OCI-M2 (cell line): Measurements from ENCODE around the gene CEP104.

Source experiments
- DNase-seq: peaks from one replicate; lab custom pipeline; 2025; ENCODE audit not compliant: unreplicated experiment; lab: John Stamatoyannopoulos, UW

Gene CEP104

DNA sequence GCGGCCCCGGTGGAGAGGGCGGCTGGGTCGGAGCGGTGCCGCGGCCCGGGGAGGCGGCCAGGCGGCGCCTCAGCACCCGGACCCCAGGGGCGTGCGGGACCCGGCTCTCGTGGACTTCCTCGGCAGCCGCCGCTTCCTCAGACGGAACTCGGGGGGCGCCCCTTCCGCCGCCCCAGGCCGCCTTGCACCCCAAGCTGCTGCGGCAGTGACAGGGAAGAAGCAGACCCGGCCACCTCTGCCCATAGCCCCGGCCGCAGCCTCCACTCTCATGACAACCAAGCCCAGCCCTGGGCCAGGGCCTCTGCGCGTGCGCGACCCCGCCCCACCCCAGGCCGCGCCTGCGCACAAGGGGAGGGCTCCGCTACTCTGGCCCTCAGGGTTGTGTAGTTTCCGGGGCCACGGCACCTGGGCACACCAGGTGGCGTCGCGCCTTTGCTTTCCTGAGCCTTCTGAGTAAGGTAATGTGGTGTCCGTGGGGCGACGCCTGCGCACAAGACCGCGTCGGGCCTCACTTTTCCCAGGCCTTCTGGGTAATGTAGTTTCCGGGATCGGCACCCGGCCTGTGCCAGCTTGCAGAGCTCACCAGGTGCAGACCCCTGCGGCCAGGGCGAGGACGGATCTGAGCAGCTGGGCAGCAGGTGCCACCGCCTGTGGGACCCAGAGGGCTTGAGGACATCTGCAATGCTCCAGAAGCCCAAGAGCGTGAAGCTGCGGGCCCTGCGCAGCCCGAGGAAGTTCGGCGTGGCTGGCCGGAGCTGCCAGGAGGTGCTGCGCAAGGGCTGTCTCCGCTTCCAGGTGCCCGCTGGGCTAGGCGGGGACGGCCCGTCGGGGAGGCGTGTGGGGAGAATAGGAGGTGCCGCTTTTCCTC lies at the start of gene CEP104, which contains the start of gene DFFB:
Gene CEP104 (minus strand): TSS at position 289 of the 868 bp plus-strand sequence. CDS start 4,804 bp downstream, outside the sequence.
Gene DFFB (plus strand): TSS at position 554 of the 868 bp plus-strand sequence. CDS start 128 bp downstream, at position 682.
- peak; percentile 27 for DNase-seq

DNA sequence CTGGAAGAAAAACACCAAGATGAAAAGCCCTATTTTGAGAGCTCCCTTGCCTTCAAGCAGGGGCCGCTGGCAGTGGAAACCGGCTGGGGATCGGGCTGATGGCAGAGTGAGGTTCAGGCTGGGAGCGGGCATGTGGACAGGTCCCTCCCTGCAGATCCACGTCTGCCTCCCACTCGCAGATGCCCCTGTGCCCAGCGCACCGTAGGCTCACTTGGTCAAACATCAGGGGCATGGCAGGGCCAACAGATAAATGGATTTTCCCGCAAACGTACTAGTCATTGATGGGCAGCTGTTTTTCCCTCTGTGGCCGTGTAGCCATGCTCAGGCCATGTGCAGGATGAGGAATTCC lies 49.6 kb upstream of the CEP104 start:
- DNase-seq = no peak

DNA sequence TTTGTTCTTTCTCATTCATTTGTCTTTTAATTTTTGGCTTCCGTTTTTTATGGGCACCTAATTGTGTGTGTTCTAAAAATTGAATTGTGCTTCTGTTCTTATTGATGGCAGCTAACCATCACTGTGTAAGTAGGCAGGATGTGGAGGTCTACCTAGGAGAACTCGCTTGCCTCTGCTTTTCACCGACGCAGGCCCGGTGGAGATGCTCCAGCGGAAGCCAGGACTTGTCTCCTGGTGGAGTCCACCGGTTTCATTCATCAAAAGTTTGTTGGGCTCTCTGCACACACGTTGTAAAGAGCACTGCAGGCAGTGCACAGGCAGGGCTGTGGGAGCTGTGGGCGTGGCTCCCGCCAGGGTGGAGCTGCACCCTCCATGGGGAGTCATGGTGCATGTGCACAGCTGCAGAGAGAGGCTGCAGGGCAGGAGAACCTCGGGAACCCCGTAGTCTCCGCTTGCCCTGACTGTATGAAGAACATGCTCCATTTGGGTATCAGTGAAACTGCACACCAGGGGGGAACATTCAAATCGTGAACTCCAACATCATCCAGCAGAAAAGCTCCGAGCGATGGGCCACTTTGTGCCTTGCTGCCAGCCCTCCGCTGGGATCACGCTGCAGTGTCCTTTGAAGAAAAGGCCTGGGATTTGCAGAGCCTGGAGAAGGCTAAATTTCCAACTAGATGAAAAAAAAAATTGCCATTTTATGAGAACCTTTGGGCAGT lies 49.1 kb upstream of the CEP104 start:
- no peak for DNase-seq

DNA sequence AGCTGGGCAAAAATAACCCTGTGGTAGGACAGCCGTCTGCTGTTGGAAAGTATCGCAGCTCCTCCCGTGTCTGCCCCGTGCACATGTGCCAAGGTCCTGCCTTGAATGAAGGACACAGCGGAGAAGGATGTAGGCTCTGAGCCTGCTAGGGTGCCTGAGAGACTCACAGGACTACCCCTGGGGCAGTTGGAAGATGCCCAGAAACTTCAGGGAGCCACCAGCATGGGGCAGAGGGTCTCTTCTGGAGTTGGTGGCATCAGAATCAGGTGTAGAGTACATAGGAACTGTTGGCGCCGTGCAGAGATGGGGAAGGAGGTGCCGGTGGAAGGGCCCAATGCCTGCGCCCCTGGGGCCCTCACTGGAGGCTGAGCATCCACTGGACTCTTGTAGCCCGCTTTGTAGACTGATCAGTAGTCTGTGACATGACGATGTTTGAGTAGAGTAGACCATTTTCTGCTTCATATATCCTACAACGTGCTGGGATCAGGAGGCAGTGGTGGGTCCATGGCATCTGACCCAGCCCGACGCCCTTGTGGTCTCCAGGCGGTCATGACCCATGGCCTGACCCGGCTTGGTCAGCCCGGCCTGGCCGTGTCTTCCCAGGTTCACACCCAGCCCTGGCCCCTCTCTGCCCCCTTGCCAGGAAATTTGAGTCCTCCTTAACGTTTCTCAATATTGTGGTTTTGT lies 48.4 kb upstream of the CEP104 start:
- no peak for DNase-seq

DNA sequence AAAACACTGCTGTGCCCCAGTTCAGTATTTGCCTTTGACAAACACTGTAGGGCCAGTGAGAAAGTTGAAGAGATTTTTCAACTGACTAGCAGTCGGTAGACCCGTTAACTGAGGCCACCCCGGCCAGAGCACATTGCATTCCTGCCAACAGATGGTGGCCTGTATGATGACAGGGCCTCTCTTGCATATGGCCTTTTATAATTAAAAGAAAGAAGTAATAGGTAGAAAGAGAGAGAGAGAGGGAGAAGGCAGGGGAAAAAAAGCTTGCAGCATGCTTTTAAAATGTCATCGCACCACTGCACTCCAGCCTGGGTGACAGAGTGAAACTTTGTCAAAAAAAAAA lies 47.8 kb upstream of the CEP104 start:
- no peak for DNase-seq

DNA sequence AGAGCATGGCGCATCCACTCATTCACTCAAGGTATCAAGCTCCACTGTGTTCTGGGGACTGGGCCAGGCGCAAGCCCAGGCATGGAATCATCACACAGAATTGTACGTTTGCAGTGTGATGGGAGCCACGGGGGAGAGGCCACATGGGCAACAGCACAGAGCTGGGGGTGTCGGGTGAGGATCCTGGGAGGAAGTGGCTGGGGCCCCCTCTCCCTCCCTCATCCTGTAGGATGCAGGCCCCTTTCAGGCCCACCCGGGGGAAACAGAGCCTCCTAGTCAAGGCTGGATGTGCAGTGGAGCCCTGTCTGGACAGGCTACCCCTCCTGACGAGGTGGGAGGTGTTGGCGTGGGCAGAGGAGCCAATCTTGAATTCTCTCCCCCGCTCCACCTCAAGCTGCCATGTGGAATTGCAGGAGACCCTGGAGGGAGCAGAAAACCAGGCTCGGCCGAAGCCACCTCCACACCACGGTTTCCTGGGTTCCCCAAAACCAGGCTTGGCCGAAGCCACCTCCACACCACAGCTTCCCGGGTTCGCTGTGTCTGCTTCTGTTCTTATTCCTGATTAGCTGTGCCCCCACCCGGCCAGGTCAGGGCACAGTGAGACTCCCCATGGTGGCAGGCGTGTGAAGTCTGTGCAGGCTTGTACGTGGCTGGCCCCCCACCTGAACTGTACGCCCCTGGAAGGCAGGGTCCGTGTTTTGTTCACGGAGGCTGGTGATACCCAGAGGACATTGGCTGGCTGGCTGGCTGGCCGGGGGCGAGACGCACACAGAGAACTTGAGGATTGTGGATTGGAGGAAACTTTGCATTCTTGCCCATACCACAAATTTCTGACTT lies 47.2 kb upstream of the CEP104 start:
- no peak for DNase-seq

DNA sequence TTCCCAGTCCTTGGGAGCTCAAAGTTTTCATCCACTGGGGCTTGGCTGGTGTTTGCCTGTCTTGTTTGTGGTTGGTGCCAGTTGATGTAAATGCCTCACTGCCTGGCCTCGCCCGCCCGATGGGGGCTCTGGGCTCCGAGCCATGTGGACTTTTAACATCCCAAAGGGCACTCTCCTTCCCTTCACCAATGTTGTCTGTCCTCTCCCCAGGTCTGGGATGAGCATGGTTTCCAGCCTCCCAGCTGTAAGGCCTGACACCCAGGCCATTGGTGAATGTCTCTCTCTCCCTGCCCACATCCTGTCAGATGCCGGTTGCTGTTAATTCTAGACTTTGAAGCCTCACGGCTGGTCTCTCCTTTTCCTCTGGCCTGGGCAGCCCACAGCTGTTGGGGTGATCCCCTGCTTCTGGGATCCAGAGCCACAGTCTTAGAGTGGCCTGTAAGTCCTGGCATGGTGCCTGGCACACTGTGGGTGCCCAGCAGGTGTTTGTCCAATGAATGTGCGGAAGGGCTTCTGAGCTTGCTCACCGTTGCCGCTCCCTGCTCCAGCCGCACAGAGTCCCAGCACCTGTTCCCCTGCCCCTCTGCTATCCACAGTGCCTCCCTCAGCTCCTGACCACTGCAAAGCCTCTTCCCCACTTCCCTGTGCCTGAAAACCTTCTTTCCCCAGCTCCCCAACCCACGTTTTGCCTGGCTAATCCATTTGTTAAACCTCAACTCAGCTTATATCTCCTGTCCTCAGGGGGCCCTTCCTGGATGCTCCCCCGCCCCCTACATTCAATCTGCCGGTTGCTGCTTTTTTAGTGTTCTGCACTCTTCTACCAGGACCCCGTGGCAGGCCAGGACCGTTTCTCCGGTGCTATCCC lies 46.4 kb upstream of the CEP104 start:
- DNase-seq = no peak

DNA sequence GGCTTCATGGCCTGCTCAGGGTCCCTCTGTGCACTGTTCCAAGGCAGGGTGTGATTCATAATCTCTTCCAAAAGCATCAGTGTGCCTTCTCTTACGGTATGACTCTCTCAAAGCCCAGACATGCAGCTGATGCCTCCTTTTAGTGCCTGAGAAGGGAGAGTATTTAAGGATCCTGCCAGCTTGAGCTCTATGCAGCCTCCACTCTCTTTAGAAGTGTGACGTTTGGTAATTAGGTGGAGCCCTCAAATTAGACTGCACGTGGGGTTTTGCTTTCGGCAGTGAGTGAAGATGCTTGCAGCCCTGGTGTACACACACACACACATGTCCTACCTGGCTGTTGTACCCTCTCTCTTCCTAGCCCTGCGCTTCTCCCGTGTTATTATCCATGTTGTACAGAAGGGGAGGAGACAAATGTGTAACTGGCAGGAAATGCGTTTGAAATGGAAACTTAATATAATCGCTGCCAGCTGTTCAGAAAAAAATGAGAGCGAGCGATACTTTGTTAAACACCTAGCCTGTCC lies 45.6 kb upstream of the CEP104 start:
- DNase-seq = no peak

DNA sequence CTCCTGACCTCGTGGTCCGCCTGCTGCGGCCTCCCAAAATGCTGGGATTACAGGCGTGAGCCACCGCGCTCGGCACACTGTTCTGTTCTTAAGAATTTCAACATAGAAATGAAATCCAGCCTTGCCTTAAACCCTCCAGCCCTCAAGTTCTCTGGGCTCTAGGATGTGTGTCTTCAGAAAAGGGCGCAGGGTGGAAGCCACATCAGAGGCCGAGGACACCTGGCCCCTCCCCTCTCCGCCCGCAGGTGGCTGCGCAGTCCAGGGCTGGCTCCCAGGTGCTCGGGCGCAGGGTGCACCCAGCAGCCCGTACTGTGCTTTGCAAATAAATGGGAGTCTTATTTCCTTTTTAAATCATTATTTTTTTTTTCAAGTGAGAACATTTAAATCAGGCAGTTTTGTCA lies 45.1 kb upstream of the CEP104 start:
- no peak for DNase-seq

DNA sequence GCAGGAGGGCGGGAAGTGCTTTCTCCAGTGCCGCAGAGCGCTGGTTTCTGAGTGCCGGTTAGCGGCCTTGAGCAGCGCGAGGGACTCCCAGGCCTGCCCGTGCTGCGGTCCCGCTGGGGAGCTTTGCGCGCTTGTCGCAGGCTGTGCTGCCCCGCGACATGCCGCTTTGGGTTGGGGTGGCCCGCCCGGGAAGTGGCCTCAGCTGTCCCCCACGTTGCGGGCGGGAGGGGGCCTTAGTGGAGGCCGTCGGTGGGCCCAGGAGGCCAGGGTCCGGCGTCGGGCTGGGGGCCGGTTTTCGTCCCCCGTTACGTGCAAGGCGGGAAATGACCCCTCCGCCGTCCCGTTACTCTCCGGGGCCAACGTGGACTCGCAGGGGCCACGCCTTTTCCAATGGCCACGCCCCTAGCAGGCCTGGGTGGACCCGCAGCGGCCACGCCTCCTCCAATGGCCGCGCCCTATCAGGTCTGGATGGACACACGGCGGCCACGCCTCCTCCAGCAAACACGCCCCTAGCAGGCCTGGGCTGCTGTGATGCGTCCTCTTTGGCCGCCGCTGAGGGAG lies 44.0 kb upstream of the CEP104 start:
- DNase-seq = peak; percentile 19

DNA sequence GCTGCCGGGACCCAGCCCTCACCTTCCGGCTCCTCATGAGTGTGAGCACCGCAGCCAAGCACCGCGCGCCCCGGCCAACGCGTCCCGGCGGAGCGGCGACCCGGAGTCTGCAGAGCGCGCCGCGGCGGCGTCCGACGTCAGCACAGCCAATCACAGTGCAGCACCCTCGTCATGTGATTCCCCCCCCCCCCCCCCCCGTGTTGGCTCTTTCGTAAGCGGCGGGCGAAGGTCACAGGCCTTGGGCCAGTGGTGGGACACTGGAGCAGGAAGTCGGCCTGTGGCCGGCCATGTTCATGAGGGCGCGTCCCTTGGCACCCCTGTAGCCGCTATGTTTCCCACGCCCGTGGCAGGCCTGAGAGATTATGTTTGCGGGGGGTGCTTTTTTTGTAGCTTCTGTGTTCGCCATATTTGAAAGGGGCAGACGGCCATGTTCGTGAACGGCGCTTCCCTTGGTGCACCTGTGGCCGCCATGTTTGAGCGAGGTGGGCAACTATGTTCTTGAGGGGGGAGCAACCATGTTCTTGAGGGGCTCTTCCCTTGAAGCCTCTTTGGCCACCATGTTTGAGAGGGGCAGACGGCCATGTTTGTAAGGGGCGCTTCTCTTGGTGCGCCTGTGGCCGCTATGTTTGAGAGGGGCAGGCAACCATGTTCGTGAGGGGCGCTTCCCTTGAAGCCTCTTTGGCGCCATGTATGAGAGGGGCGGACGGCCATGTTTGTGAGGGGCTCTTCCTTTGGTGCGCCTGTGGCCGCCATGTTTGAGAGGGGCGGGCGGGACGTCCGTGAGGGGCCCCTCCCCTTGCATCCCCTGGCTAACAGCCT lies 43.3 kb upstream of the CEP104 start, which contains the start of gene C1orf174:
Gene C1orf174 (minus strand): TSS at position 123 of the 819 bp plus-strand sequence. CDS start 86 bp downstream, at position 37.
- DNase-seq = peak; percentile 86

DNA sequence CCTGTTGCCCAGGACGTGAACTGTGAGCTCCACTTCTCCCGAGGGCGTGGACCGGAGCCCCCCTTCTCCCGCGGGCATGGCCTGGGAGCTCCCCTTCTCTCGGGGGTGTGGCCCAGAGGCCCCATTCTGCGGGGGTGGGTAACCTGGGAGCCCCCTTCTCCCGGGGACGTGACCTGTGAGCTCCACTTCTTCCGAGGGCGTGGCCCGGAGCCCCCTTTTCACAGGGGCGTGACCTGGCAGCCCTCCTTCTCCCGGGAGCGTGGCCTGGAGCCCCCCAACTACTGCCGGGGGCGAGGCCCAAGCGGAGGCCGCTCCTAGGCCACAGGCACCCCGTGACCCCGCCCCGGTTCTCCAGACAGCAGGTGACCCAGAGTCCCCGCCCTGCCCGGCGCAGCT lies 42.7 kb upstream of the CEP104 start:
- DNase-seq = no peak

DNA sequence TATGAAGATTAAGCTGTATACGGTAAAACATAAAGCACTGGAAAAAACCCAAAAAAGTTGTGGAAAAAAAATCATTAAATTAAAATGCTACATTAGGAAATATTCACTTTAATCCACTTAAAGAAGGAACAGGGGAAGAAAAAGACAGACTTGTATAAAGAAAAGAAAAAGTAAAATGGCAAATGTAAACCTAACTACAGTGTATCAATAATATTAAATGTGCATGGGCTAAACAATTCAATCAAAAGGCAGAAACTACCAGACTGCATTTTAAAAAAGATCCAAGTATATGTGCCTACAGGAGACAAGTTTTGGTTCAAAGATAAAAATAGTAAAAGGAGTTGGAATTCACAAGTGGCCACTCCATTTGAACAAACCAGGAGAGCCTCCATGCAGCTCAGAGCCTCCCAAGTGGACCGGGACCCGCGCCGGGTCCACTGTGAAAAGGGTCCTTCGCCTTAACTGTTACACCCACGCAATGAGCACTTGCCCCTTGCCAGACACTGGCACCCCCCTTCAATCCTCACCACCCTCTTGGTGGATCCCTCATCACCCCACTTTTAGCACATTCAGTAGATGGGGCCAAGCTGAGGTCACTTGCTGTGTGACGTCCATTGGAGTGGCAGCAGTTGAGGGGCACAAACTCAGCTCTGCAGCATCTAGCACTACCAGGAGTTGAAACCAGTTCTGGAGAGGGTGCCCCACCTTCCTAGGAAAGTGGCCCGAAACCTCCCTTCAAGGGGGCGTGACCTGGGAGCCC lies 42.2 kb upstream of the CEP104 start:
- DNase-seq = no peak

DNA sequence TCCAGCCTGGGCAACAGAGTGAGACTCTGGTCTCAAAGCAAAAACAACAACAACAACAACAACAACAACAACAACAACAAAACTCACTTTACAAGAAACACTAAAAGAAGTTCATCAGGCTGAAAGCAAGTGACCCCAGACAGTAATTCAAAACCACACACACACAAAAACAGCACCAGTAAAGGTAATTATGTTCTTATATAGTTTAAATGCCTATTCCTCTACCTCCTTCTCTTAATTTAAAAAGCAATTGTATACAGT lies 41.4 kb upstream of the CEP104 start:
- no peak for DNase-seq

DNA sequence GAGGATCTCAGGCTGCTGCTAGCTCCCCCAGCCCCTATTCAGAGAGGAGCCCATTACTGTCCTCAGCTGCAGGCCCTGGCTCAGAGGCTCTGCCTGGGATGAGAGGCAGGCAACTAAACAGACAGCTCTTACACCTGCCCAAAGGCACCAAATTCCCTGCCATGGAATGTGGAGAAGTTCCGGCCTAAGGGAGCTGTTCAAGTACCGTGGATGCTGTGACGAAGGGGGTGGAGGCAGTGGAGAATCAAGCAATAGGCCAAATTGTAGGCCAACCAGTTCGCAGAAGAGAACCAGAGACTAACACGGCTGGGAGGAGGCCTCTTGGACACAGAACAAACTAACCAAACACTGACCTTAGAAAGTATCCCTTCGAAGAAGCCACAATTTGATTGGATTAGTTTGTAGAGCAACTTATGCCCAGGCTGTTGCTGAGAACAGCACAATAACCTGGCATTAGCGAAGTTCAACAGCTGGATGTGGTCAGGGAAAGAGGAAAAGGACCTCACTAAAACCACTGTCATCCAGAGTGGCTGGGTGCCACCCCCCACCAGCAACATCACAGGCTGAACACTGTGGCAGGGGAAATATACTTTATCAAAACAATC lies 39.5 kb upstream of the CEP104 start:
- DNase-seq = no peak

DNA sequence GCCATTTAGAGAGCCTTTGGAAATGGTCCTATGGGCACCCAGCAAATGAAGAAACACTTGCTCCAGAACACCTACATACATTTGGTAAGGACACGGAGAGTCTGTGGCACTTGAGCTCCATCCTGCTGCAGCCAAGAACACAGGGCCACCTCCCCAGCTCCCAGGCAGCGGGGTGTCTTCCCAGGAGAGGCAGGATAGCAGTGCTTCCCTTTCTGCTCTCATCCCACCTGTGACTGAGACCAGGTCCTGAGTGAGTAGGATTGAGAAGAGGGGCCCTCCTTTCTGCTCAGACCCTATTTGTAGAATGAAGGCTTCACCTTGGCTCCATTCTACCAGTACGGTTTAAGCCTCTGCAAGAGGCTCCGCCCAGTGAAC lies 38.9 kb upstream of the CEP104 start:
- no peak for DNase-seq

DNA sequence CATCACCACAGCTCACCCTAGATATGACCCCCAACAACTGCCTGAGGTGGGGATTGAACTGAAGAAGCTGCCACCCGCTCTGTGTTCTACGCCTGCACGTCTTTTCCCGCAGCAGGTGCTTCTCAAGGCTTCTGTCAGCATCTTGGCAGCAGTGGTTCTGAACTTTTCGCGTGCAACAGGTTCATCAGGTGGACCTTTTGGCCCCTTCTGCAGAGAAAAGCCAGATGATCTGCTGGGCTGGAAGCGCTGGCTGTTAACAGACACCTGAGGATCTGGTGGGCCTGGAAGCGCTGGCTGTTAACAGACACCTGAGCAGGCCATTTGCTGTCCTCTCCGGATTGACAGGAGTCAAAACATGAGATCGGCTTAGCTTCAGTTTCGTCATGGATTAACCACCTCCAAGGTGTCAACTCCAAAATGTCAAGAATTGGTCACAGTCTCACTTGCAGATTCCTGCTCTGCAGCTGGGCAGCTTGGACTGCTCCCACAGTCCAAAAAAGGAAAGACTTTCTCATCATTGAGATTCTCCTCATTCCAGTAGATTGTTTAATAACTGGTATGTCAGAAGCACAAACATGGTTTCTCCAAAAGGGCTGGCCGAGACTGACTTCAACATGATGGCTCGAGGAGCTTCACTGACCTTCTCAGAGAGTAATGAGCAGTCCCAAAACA lies 38.4 kb upstream of the CEP104 start:
- DNase-seq = no peak
